GM19023 (cell line): Measurements from ENCODE around the gene SCYL2.
"Not testable (repeated sequence)": the region's sequence is repeated elsewhere in the genome, so short reads cannot be mapped to it uniquely, and the experiment has no call there.

ENCODE experiments used
- ATAC-seq: cut with Tn5 transposase; IDR thresholded peaks from one replicate; pipeline ENCODE4 v1.9.1; 2021; ENCODE audit warnings: mild to moderate bottlenecking, moderate library complexity; ENCODE audit not compliant: unreplicated experiment

SCYL2 gene

GRCh38 chr12:100311317-100311716 is 44.3 kb downstream of the SCYL2 start:
- no peak for ATAC-seq

- ATAC-seq: no peak
These were observed 50.4 kb downstream of the SCYL2 start for GRCh38 chr12:100317371-100317770.

- ATAC-seq: no peak
These were observed 57.5 kb downstream of the SCYL2 start for GRCh38 chr12:100324498-100324897.

- no peak for ATAC-seq
These were observed 59.2 kb downstream of the SCYL2 start for GRCh38 chr12:100326208-100326607.

- peak; percentile 91 for ATAC-seq
These were observed 62.8 kb downstream of the SCYL2 start for GRCh38 chr12:100329800-100330199.

GRCh38 chr12:100331871-100332270 is 64.9 kb downstream of the SCYL2 start:
- ATAC-seq: no peak

GRCh38 chr12:100332852-100333251 is 65.9 kb downstream of the SCYL2 start:
- no peak for ATAC-seq

GRCh38 chr12:100337299-100337698 is 70.3 kb downstream of the SCYL2 start:
- no peak for ATAC-seq

GRCh38 chr12:100337727-100338126 is 70.8 kb downstream of the SCYL2 start:
- no peak for ATAC-seq

GRCh38 chr12:100339071-100339470 is 72.1 kb downstream of the SCYL2 start:
- no peak for ATAC-seq

GRCh38 chr12:100342897-100343296 is 75.9 kb downstream of the SCYL2 start:
- not testable (repeated sequence) for ATAC-seq

- ATAC-seq: not testable (repeated sequence)
These were observed 77.4 kb downstream of the SCYL2 start for GRCh38 chr12:100344351-100344750.

- ATAC-seq: no peak
These were observed 78.2 kb downstream of the SCYL2 start for GRCh38 chr12:100345020-100345767.

- no peak for ATAC-seq
These were observed 79.7 kb downstream of the SCYL2 start for GRCh38 chr12:100346660-100347059.

- no peak for ATAC-seq
These were observed 81.9 kb downstream of the SCYL2 start for GRCh38 chr12:100348657-100349454.

- no peak for ATAC-seq
These were observed 89.8 kb downstream of the SCYL2 start, which contains the start of gene SLC17A8 for GRCh38 chr12:100356644-100357223. Gene SLC17A8 (plus strand): TSS chr12:100357074. CDS start chr12:100357392, 318 bp downstream.

GRCh38 chr12:100359248-100359647 is 92.3 kb downstream of the SCYL2 start:
- ATAC-seq: no peak

- ATAC-seq: no peak
These were observed 92.8 kb downstream of the SCYL2 start for GRCh38 chr12:100359822-100360221.

- no peak for ATAC-seq
These were observed 93.5 kb downstream of the SCYL2 start for GRCh38 chr12:100360450-100360849.

GRCh38 chr12:100364324-100364723 is 97.3 kb downstream of the SCYL2 start:
- ATAC-seq: no peak

- no peak for ATAC-seq
These were observed 98.4 kb downstream of the SCYL2 start for GRCh38 chr12:100365411-100365810.

- no peak for ATAC-seq
These were observed 101.1 kb downstream of the SCYL2 start for GRCh38 chr12:100368066-100368465.
